Trophoblast cell (in vitro differentiated cells and primary cell): ENCODE measurements around the gene NAA15.
A peak's percentile ranks its signal among the peaks of the same experiment; 100 is the strongest.

ENCODE experiments used
- DNase-seq, 2 donors: peaks; one replicate each; pipeline ENCODE4 v3.0.0-alpha.2; 2016
- H2AFZ ChIP-seq: 2 replicates; pipeline ENCODE4 v1.6.1; 2013; ENCODE audit warnings: low read length, moderate library complexity, mild to moderate bottlenecking; ENCODE audit not compliant: insufficient read depth, poor library complexity
- H2AK5ac ChIP-seq: 2 replicates; pipeline ENCODE4 v1.6.1; 2013; ENCODE audit warnings: mild to moderate bottlenecking, low read length
- H2BK120ac ChIP-seq: 2 replicates; pipeline ENCODE4 v1.6.1; 2013; ENCODE audit warnings: low read length, mild to moderate bottlenecking, moderate library complexity; ENCODE audit not compliant: insufficient read depth, poor library complexity
- H2BK12ac ChIP-seq: 2 replicates; pipeline ENCODE4 v1.6.1; 2013; ENCODE audit warnings: mild to moderate bottlenecking, low read length, moderate library complexity
- H2BK5ac ChIP-seq: 2 replicates; pipeline ENCODE4 v1.6.1; 2013; ENCODE audit warnings: low read length, low read depth, moderate library complexity, mild to moderate bottlenecking; ENCODE audit not compliant: poor library complexity
- H3K14ac ChIP-seq: 2 replicates; pipeline ENCODE4 v1.6.1; 2013; ENCODE audit warnings: mild to moderate bottlenecking, low read length
- H3K18ac ChIP-seq: 2 replicates; pipeline ENCODE4 v1.6.1; 2013; ENCODE audit warnings: mild to moderate bottlenecking, low read length
- H3K23ac ChIP-seq: 2 replicates; pipeline ENCODE4 v1.6.1; 2013; ENCODE audit warnings: low read length
- H3K27ac ChIP-seq: 2 replicates; pipeline ENCODE4 v1.5.1; 2013; ENCODE audit warnings: low read depth, mild to moderate bottlenecking, inconsistent platforms, low read length, moderate library complexity
- H3K27me3 ChIP-seq: 2 replicates; pipeline ENCODE4 v1.6.1; 2013; ENCODE audit warnings: inconsistent platforms, mild to moderate bottlenecking, low read length, moderate library complexity; ENCODE audit not compliant: insufficient read depth
- H3K36me3 ChIP-seq, 2 experiments: 1 replicate in 1 of 2; 2 replicates in 1 of 2; pipeline ENCODE4 v1.6.1; 2013; ENCODE audit warnings: low read length in 2 of 2, mild to moderate bottlenecking in 2 of 2, moderate library complexity in 1 of 2; ENCODE audit not compliant: insufficient read depth in 2 of 2, control insufficient read depth in 1 of 2
- H3K4ac ChIP-seq: 2 replicates; pipeline ENCODE4 v1.6.1; 2013; ENCODE audit warnings: low read depth, mild to moderate bottlenecking, low read length, moderate library complexity
- H3K4me1 ChIP-seq, 2 experiments: 1 replicate in 1 of 2; 2 replicates in 1 of 2; pipeline ENCODE4 v1.6.1; 2013; ENCODE audit warnings: low read length in 2 of 2, mild to moderate bottlenecking in 2 of 2, moderate library complexity in 1 of 2; ENCODE audit not compliant: insufficient read depth in 2 of 2, control insufficient read depth in 1 of 2
- H3K4me2 ChIP-seq: 2 replicates; pipeline ENCODE4 v1.6.1; 2013; ENCODE audit warnings: inconsistent platforms, mild to moderate bottlenecking, low read length, moderate library complexity
- H3K4me3 ChIP-seq: 2 replicates; pipeline ENCODE4 v1.5.1; 2013; ENCODE audit warnings: mild to moderate bottlenecking, low read depth, low read length, inconsistent platforms
- H3K79me1 ChIP-seq: one replicate; pipeline ENCODE4 v1.6.1; 2013; ENCODE audit warnings: low read length
- H3K79me2 ChIP-seq: 2 replicates; pipeline ENCODE4 v1.6.1; 2013; ENCODE audit warnings: low read length, mild to moderate bottlenecking; ENCODE audit not compliant: control insufficient read depth, insufficient read depth, poor library complexity
- H3K9ac ChIP-seq: 2 replicates; pipeline ENCODE4 v1.6.1; 2013; ENCODE audit warnings: mild to moderate bottlenecking, low read length
- H3K9me3 ChIP-seq: 2 replicates; pipeline ENCODE4 v1.6.1; 2013; ENCODE audit warnings: low read depth, mild to moderate bottlenecking, control low read depth, inconsistent platforms, low read length; ENCODE audit not compliant: insufficient read depth
- H4K12ac ChIP-seq: 2 replicates; pipeline ENCODE4 v1.6.1; 2013; ENCODE audit warnings: low read depth, mild to moderate bottlenecking, low read length, moderate library complexity
- H4K8ac ChIP-seq: 2 replicates; pipeline ENCODE4 v1.6.1; 2013; ENCODE audit warnings: low read depth, mild to moderate bottlenecking, low read length, moderate library complexity
- H4K91ac ChIP-seq: one replicate; pipeline ENCODE4 v1.6.1; 2013; ENCODE audit warnings: low read depth, mild to moderate bottlenecking, low read length, moderate library complexity
- whole genome bisulfite sequencing: extraction: QIAGEN DNeasy Blood & Tissue Kit; methylation state at CpG from one replicate; pipeline ENCODE4 v1.1.7; 2013; ENCODE audit warnings: missing lambda C conversion rate; ENCODE audit not compliant: insufficient read length, insufficient coverage; ENCODE audit errors: extremely low coverage; 5-methylcytosine and 5-hydroxymethylcytosine counted together

The NAA15 gene

DNA sequence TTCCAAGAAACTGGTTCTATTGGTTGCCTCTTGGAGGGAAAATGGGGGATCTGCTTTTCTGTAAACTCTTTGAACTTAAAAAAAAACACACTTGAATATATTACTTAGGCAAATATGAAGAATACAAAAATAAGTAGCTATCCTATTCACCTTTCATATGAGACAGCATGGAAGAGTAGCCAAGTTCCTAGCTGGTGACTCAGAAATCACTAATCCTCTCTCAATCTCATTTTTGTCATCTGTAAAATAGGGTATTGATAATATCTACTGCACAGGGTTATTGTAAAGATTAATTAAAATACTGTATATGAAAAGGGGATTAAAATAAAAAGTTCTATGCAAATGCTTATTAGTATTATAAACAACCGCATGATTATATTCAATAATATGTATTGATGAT lies 34.0 kb upstream of the NAA15 start:
- Histone ChIP-seq H3K23ac (no peak overlapping the region), H2BK120ac (no peak overlapping the region), H3K4ac (no peak overlapping the region), H2BK12ac (no peak overlapping the region), H3K79me1 (peaks cover 2% of the 10 kb centered on the region), H3K27me3 (no peaks in the 10 kb centered on the region), H3K18ac (no peak overlapping the region), H3K27ac (no peak overlapping the region), H3K9ac (no peak overlapping the region), H3K14ac (no peak overlapping the region), H2AFZ (no peak overlapping the region), H3K36me3 (no peaks in the 10 kb centered on the region), H4K8ac (no peak overlapping the region), H3K4me3 (no peak overlapping the region), H3K79me2 (no peaks in the 10 kb centered on the region), H4K91ac (no peak overlapping the region), H2BK5ac (no peak overlapping the region), H3K9me3 (no peaks in the 10 kb centered on the region), H4K12ac (no peak overlapping the region), H3K4me1 (peaks cover 4% of the 10 kb centered on the region in 2 experiments), H3K4me2 (no peak overlapping the region), H2AK5ac (no peak overlapping the region)
- no CpG with 5 or more reads among the region's 1 CpG for WGBS
- peak in 1 of 2 donors; percentile 46 for DNase-seq

- Histone ChIP-seq H4K12ac (no peak overlapping the region), H3K9me3 (peaks cover 1% of the 10 kb centered on the region), H3K79me2 (no peaks in the 10 kb centered on the region), H3K27me3 (peaks cover 4% of the 10 kb centered on the region), H4K8ac (no peak overlapping the region), H4K91ac (no peak overlapping the region), H3K4me3 (no peak overlapping the region), H2AK5ac (no peak overlapping the region), H2BK5ac (no peak overlapping the region), H2AFZ (no peak overlapping the region), H3K14ac (no peak overlapping the region), H3K18ac (no peak overlapping the region), H2BK12ac (no peak overlapping the region), H3K4me2 (no peak overlapping the region), H3K4me1 (no peaks in the 10 kb centered on the region), H3K9ac (no peak overlapping the region), H3K4ac (no peak overlapping the region), H3K23ac (no peak overlapping the region), H3K27ac (no peak overlapping the region), H3K79me1 (no peaks in the 10 kb centered on the region), H3K36me3 (no peaks in the 10 kb centered on the region), H2BK120ac (no peak overlapping the region)
- DNase-seq = no peak
- WGBS = 100% methylated on average over 1 of the region's 1 CpG
Measured at GRCh38 chr4:139273835-139274234, 27.5 kb upstream of the NAA15 start.

DNA sequence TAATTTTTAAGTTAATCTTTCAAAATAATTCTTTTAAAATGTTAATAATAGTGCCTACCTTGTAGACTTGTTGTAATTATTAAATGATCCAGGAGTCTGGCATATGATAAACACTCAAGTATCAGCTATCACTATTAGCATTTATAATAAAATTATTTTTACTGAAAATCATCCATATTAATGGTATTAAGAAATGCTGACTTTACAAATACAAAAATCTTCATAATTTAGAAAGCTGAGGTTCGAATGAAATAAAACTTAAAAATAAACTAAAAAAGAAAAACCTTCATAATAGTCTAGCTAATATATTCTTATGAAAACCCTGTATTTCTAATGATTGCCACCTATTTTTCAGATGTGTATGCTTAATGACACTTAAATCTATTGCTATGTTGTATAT lies 26.5 kb upstream of the NAA15 start:
- DNase-seq = no peak
- Histone ChIP-seq H3K4ac (no peak overlapping the region), H3K27me3 (peaks cover 13% of the 10 kb centered on the region), H4K91ac (no peak overlapping the region), H3K27ac (no peak overlapping the region), H2BK5ac (no peak overlapping the region), H3K14ac (no peak overlapping the region), H4K12ac (no peak overlapping the region), H3K18ac (no peak overlapping the region), H3K9ac (no peak overlapping the region), H3K36me3 (no peaks in the 10 kb centered on the region), H2BK12ac (no peak overlapping the region), H3K79me1 (no peaks in the 10 kb centered on the region), H4K8ac (no peak overlapping the region), H2AK5ac (no peak overlapping the region), H2AFZ (no peak overlapping the region), H3K79me2 (no peaks in the 10 kb centered on the region), H3K4me2 (no peak overlapping the region), H3K9me3 (peaks cover 1% of the 10 kb centered on the region), H3K23ac (no peak overlapping the region), H3K4me3 (no peak overlapping the region), H2BK120ac (no peak overlapping the region), H3K4me1 (peaks cover 4 to 8% of the 10 kb centered on the region in 2 experiments)
- no CpG with 5 or more reads among the region's 1 CpG for WGBS

DNA sequence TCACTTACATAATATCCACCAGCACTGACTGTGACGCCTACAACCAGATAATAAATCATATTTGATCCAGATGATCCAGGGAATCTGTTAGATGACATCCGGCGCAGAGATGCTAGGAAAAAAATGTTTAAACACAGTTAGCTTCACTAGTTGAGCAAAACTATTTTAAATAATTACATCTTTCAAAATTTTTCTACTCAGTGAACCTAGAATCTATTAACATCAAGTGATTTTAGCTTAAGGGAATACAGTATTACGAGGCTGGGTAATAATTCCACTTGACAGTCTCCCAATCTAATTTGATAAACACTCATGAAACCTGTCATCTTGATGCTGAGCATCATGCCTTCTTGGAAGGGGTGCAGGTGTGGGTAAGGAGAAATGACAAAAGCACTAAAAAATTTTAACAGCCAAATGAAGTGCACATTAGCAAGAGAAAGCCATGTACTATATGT lies 26.0 kb upstream of the NAA15 start:
- H4K91ac ChIP-seq = no peak overlapping the region
- H2AK5ac ChIP-seq = no peak overlapping the region
- H2BK12ac ChIP-seq = no peak overlapping the region
- H3K23ac ChIP-seq = no peak overlapping the region
- H4K8ac ChIP-seq = no peak overlapping the region
- H3K18ac ChIP-seq = no peak overlapping the region
- H3K79me1 ChIP-seq = no peaks in the 10 kb centered on the region
- H3K4me1 ChIP-seq = peaks cover 6 to 12% of the 10 kb centered on the region in 2 experiments
- no peaks in the 10 kb centered on the region for H3K79me2 ChIP-seq
- H3K27me3 ChIP-seq = peaks cover 19% of the 10 kb centered on the region
- no peak for DNase-seq
- H4K12ac ChIP-seq = no peak overlapping the region
- H3K9ac ChIP-seq = no peak overlapping the region
- no peak overlapping the region for H3K27ac ChIP-seq
- H2AFZ ChIP-seq = no peak overlapping the region
- no CpG with 5 or more reads among the region's 4 CpGs for WGBS
- no peak overlapping the region for H3K4ac ChIP-seq
- H2BK5ac ChIP-seq = no peak overlapping the region
- H3K36me3 ChIP-seq = no peaks in the 10 kb centered on the region
- H3K9me3 ChIP-seq = peaks cover 1% of the 10 kb centered on the region
- no peak overlapping the region for H2BK120ac ChIP-seq
- H3K4me2 ChIP-seq = no peak overlapping the region
- no peak overlapping the region for H3K4me3 ChIP-seq
- no peak overlapping the region for H3K14ac ChIP-seq
